ENCODE data around the gene ZNF398.

Gene ZNF398

DNA sequence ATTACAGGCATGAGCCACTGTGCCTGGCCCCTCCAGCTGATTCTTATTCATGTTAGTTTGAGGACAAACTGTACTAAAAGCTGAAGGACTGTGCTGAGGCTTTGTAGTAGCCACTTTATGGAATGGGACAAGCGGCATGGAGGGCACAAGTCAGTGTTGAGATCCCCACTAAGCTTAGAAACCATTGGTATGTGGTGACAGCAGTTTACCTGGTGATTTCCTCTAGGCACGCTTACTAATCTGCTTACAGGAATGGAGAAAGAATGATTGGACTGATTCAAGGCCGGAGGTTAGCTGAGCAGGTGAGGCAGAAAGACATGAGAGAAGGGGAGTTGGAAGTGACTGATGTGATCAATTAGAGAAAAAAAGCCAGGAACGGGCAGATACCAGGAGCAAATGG is 3.7 kb downstream of the ZNF398 start:
- DNase-seq = no peak

DNA sequence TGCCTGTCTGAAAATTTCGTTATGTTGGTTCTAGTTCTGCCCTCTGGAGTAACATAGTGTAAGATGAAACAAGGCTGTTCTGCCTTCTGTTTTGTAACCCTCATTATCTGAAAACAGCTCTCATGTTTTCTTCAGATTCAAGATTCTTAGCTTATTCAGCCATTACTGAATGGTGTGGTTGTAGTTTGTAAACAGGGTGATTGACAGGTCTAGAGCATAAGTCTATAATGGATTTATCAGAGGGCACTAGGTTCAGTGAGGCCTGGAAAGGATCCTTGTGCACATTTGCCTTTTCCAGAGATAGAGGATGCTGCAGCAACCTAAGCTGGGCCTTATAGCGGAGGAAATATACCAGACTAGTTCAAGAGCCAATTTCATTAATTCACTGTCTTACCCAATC is 6.1 kb downstream of the ZNF398 start:
- no peak for DNase-seq

DNA sequence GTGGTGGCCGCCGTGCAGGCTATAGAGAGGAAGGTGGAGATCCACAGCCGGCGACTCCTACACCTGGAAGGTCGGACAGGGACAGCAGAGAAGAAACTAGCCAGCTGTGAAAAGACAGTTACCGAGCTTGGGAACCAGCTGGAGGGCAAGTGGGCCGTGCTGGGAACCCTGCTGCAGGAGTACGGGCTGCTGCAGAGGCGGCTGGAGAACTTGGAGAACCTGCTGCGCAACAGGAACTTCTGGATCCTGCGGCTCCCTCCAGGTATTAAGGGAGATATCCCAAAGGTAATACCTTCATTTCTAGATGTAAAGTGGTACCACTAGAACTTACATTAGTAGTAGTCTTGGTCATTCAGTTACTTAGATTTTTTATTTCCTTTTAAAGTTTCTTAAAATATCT is 6.8 kb downstream of the ZNF398 start:
- no peak for DNase-seq

DNA sequence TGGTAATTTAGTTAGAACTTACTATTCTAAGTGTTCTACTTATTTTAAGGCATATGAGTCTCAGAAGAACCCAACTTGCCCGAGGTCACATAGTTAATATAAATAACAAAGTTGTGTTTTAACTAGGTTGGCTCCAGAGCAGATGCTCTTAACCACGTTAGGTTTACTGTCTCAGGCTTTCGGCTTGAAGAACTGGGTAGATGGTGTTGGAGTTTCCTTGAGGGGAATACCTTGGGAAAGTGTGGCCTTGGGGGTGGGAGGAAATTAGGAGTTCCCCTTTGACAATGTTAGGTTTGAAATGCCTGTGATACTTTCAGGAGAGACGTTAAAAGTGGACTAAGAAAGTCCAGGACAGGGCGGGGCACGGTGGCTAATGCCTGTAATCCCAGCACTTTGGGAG is 9.6 kb downstream of the ZNF398 start:
- no peak for DNase-seq

DNA sequence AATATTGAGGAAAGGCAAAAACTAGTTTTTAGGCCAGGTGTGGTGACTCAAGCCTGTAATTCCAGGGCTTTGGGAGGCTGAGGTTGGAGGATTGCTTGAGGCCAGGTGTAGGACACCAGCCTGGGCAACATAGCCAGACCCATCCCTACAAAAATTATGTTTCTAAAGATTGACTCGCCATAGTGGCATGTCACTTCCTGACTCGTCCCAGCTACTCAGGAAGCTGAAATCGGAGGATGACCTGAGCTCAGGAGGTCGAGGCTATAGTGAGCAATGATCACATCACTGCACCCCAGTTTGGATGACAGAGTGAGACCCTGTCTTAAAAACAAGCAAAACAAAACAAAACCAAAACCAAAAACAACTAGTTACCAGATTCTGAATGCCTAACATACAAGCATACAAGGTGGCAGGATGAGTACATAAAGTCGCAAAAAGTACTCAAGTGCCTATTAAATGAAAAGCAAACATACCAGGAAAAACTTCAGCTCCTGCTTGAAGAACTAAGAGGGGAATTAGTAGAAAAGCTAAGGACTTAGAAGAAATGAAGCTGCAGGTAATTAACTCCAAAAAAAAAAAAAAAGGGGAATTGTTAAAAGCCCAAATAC is 14.1 kb downstream of the ZNF398 start:
- DNase-seq = no peak

DNA sequence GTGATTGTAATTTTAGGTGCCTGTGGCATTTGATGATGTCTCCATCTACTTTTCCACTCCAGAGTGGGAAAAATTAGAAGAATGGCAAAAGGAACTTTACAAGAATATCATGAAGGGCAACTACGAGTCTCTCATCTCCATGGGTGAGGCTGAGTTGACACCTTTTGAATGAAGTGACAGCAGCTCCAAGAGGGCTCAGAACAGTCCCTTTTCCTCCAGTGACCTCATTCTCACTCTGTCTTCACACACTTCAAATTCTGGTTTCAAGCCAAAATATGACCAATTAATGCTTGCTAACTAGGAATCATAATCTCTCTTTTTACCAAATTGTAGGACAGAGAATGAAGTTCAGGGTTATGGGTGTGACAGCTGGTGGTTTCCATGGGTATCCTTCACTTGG is 18.9 kb downstream of the ZNF398 start:
- DNase-seq = no peak

DNA sequence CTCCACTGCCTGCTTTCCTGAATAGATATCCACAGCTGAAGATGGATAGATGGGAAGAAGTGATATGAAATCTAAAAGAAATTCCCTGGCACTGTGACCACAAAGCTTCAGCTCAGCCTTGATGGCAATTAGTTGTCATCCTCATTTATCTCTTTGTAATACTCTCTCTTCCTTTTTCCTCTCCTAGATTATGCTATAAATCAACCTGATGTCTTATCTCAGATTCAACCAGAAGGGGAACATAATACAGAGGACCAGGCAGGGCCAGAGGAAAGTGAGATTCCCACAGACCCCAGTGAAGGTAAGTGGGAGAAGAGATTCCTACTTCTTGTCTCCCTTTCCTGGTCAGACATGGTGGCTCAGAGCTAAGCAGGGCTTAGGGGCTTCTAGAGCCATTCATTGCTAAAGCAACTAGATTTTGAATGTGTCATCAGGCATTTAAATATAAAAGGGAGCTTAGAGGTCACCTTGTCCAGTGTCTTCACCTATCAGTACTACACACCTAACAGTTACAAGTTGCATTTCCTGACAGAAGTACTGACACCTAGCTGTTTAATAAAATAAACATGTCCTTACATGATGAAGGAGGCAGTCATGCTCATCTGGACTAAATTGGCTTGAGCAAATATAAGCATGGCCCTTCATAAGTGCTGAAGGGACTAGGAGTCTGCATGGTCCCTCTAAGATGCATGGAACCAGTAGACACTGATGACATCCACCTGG is 19.5 kb downstream of the ZNF398 start:
- no peak for DNase-seq

DNA sequence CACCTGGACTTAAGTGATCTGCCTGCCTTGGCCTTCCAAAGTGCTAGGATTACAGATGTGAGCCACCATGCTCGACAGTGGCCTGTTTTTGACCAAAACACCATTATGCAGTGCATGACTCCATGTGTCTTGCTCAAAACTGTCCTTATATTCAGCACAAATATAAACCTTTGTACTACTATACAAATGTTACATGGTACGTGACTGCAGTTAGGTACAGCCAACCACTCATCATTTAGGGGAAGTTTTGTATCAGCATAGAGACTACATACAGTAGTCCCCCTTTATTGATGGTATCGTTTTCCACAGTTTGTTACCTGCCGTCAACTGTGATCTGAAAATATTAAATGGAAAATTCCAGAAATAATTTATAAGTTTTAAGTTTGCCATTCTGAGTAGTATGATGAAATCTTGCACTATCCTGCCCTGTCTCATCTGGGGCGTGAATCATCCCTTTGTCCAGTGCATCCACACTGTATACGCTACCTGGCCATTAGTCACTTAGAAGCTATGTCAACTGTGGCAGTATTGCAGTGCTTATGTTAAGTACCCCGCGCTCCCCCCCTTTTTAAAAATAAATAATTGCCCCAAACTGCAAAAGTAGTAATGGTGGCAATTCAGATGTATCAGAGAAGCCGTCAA is 24.8 kb downstream of the ZNF398 start:
- DNase-seq = no peak

DNA sequence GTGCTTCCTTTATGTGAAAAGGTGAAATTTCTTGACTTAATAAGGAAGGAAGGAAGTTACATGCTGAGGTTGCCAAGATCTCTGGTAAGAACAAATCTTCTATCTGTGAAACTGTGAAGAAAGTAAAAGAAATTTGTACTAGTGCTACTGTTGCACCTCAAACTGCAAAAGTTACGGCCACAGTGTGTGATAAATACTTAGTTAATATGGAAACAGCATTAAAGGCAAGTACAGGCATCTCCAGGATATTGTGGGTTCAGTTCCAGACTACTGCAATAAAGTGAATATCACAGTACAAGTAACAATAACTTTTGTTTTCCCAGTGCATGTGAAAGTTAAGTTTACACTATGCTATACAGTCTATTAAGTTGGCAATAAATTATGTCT is 25.3 kb downstream of the ZNF398 start:
- no peak for DNase-seq

DNA sequence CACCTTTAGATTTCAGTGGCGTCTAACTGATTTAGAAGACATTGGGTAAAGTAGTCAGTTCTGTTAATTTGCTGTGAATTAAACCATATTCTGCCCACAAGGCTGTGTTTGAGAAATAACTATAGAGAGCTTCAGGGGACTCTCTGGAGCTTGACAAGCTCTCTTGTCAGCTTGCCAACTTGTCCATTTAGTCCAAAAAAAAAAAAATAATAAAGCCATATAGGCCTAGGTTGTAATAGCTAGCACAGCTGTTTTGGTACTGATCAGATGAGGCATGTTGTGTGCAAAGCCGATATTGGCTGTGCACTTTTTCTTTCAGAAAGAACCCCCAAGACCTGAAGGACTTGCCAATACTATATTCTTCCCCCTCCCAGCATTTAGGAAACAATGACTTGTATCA is 27.9 kb downstream of the ZNF398 start:
- DNase-seq = no peak

DNA sequence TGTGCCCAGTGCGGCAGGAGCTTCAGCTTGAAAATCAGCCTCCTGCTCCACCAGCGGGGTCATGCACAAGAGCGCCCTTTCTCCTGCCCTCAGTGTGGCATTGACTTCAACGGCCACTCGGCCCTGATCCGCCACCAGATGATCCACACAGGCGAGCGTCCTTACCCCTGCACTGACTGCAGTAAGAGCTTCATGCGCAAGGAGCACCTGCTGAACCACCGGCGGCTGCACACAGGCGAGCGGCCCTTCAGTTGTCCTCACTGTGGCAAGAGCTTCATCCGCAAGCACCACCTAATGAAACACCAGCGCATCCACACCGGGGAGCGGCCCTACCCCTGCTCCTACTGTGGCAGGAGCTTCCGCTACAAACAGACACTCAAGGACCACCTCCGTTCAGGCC is 32.0 kb downstream of the ZNF398 start:
- no peak for DNase-seq

DNA sequence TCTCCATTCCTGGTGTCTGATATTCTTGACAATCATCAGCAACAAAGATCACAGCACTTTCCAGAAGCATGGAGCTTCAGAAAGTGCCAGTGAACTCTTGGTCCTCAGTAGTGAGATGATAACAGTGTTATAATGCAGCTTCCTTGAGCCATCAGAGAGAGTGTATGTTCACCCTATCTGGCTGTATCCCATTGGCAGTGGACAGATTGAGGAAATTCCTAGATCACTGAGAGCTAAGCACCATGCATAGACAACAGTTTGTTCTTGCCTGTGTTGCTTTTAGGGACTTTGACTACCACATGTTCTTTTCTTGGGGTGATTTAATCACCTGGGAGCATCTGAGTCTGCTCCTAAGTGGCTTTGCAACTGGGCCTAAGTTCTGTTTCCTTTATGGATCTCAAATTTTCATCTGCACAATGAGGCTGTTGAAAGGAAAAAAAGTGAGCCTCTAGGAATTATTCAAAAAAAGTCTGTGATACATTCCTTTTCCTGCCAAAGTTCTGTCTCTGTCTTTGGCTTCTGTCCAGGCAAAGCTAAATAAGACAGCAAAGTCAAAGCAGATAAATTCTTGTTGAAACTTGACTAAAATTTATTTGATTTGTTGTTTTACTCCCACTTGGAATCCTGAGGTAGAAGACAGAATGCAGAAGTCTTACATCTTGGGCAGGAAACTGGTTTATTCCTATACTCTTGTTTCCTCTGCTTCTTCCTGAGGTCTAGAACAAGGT is 33.6 kb downstream of the ZNF398 start:
- DNase-seq = no peak

DNA sequence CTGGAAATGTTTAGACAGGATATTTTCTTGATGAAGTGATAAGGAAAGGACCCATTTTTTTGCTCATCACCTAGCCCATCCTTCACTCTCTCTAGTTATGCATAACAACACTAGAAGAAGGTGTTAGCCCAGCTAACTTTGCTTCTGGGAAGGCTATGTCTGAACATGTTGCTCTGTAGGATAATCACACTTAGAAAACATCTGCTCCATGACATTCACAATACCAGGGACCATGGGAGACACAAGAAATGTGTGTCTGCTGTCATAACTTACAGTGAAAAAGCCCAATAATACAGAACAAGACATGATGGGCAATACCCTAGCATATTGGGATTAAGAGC is 34.2 kb downstream of the ZNF398 start:
- no peak for DNase-seq

DNA sequence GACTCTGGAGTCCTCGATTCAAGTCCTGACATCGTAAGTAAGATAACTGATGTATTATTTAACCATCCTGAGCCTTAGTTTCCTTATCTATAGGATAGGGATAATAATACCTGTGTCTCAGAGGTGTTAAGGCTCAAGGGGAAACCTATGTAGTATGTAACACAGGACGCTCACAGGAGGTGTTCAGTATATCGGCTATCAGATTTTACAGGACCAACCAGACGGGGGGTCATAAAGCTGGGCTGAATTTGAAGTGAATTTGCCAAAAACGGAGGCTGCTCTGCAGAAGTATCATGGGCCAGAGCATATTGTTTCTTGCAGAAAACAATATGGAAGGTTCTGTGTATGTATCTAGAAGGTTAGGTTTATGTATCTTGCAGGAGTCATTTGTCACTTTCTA is 37.0 kb downstream of the ZNF398 start:
- no peak for DNase-seq

DNA sequence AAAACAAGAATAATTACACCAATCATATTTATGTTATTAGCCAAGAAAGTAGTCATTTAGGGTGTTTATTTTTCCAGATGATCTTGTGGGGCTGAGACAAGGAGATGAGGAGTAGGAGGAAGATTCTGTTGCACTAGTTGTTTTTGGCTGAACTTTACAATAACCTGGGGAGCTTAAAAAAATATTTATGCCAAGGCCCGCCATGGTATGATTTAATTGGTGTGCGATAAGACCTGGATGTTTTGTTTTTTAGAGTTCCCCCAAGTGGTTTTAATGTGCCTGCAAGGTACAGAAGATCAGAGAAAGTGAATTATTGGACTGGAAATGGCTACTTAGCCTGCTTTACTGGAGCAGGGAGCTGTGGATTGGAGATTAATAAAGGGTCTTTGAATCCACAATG is 41.0 kb downstream of the ZNF398 start:
- no peak for DNase-seq

DNA sequence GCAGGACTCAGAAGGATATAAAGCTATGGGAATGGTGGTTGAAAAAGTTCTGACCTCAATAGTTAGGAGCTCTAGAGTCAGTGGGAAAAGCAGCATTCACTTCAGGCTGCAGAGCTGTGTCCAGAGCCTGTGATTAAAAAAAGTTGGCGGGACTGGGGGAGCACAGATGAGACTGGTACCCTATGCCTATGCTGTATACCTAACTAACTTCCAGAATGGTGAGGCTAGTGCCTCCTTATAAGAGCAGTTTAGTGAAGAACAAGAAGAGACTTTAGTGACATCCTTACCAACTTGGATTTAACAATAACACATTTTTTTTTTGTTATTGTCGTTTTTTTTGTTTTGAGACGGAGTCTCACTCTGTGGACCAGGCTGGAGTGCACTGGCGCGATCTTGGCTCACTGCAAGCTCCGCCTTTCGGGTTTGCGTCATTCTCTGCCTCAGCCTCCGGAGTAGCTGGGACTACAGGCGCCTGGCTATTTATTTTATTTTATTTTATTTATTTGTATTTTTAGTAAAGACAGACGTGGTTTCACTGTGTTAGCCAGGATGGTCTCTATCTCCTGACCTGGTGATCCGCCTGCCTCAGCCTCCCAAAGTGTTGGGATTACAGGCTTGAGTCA is 41.5 kb downstream of the ZNF398 start:
- DNase-seq = no peak

DNA sequence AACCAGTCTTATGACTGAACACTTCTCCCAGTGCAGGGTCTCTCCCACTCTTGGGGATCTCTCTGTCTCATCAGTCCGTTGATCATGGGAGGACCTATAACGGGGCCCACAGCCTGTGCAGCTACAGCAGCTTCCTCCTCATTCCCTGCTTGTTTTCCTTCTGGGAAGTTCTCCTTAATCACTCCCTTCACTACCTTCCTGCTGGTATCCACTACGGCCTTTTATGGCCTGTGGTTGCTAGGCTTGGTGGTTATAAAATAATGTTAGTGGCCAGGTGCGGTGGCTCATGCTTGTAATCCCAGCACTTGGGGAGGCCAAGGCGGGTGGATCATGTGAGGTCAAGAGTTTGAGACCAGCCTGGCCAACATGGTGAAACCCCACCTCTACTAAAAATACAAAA is 44.6 kb downstream of the ZNF398 start:
- DNase-seq = no peak

DNA sequence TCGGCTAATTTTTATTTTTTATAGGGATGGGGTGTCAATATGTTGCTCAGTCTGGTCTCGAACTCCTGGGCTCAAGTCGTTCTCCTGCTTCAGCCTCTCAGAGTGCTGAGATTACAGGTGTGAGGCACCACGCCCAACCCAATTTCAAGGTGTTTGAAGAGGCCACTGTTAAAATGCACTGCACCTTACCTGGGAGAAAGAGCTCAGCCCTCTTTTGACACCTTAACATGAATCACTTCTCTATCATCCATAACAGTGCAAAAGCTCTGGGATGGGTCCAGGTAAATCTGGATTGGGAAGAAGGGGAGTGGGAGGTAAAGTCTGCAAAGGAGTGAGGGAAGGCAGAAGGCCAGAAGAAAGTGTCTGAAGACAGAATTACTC is 47.5 kb downstream of the ZNF398 start:
- DNase-seq = no peak

DNA sequence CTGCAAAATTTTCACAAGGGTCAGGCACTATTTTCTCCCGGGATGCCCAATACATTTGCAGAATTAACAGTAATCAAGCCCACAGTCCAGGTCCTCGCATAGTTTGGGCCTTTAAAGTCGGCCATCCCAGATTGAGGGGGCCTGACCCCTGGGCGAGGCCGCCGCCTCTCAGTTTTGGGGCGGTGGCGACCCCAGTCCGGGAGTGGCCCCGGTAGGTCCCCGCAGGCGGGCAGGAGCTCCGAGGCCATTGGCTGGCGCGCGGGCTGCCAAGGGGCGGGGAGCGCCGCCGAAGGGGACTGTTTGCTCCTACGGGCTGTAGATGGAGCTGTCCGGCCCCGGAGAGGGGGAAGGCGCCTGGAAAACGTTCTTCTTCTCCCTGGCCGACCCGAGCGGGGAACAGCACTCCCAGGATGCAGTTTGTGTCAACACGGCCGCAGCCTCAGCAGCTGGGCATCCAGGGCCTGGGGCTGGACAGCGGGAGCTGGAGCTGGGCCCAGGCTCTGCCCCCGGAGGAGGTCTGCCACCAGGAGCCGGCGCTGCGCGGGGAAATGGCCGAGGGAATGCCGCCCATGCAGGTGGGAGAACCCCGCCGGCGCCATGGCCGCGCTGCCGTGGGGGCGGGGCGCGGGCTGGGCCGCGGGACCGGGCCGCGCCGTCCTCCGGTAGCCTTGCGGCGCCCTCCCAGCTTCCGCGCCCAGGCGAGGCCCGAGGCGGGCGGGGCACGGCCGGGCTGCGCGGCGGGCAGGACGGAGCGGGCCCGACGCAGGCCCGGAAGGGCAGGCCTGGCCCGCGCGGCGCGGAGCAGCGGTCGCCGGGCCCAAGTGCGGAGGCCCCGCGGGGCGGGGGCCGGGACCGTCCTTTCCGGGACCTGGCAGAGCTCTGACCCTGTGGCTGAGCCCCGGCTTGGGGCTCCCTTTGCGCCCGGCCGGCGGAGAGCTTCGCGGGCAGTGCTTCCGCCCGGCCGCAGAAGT is 48.2 kb downstream of the ZNF398 start, which contains the start of gene ZNF282:
TSS of gene ZNF282 (plus strand) at position 367 of the 971 bp plus-strand sequence. CDS start at position 411, 44 bp downstream.
- peak; percentile 95 to 96 for DNase-seq

DNA sequence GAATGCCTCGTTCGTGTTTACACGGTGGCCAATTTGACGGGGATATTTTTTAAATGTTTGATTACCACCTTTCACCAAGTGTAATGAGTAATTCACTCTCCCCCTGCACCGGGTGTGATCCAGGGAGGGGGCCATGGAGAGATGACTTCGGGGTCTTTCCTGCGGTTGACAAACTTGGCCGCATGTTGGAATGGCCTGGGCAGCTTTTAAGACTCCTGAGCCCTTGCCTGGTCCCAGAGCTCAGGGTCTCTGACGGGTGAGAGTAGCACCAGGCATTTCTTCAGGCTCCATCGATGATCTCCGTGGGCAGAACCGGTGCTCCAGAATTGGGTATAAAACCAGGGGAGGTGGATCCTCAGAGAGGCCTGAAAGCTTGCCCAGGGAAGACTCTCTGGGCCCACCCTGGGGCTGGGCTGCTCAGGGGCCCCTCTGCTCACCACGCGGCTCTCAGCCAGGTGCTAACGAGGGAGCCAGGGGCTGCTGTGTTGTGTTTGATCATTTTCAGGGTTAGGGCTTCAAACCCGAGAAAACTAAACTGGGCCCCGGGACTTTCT is 49.0 kb downstream of the ZNF398 start:
- DNase-seq = no peak

DNA sequence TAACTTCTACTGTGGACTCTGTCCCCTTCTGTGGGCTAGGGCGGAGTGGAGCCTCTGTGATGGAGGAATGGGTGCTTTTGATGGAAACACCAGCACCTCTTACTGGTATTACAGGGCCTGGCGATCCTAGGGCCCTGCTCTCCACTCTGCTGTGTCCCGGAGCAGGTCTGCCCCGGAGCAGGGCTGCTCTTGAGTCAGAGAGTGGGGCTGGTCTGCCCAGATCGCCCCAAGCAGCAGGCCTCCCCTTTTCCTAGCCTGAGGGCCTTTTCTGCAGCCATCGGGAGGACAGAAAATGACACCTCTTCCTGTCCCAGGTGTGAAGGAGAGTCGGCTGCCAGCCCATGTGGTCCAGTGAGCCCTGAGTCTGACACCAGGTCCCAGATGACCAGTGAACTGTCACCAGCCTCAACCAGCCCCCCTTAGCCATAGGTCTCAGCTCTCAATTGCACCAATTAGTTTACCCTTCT is 49.5 kb downstream of the ZNF398 start:
- DNase-seq = peak; percentile 14 to 16

DNA sequence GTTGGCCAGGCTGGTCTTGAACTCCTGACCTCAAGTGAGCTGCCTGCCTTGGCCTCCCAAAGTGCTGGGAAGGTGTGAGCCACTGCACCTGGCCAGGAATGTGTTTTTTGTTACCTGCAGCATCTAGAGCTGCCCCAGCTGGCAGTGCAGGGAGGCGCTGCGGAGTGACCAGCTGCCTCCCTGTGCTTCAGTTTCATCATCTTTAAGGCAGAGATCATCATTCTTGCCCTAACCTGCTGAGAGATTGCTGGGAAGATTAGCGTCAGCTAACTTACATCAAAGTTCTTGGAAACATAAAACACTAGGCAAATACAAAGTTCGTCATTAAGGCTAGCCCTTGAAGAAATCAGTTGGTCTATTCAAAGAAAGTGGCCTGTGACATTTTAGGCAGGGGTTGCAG is 50.4 kb downstream of the ZNF398 start:
- DNase-seq = no peak
